GM10266 (cell line): ENCODE data around the gene ISLR.
A peak's percentile ranks its signal among the peaks of the same experiment; 100 is the strongest.

Experiments
- DNase-seq: peaks from one replicate; pipeline ENCODE4 v3.0.0; 2012; ENCODE audit errors: extremely low spot score
- TF ChIP-seq, protein P1 (sequence below): IDR thresholded peaks from 2 replicates; pipeline ENCODE4 v1.5.1; 2012; ENCODE audit warnings: mild to moderate bottlenecking, low read depth; ENCODE audit not compliant: control insufficient read depth, insufficient read depth; ENCODE audit errors: missing control alignments

ISLR gene

DNA sequence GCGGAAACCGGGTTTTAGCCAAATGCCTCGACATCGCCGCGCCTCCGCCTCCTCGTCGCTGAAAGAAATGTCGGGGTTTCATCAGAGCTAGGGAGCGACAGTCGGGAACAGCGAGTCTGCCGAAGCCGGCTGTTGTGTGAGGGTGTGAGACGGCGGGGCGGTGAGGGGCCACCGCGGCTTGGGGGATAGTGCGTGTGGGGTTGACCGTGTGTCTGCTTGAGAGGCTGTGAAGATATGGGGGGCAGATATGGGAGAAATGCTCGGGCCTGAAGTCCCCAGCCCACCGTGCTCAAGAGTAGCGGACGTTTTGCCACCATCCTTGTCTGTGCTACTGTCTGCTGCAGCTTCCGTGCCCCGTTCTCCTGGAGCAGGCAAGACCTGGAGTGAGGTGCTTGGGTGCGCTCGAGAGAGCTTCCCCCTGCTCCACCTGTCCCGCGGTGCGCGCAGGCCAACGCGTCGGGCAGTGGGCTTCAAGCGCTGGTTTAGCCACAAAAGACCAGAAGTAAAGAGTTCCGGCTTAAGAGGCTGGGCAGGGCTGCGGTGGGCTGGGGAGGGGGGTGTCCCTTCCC, 43.8 kb upstream of the ISLR start:
- TF ChIP-seq, protein P1, sequence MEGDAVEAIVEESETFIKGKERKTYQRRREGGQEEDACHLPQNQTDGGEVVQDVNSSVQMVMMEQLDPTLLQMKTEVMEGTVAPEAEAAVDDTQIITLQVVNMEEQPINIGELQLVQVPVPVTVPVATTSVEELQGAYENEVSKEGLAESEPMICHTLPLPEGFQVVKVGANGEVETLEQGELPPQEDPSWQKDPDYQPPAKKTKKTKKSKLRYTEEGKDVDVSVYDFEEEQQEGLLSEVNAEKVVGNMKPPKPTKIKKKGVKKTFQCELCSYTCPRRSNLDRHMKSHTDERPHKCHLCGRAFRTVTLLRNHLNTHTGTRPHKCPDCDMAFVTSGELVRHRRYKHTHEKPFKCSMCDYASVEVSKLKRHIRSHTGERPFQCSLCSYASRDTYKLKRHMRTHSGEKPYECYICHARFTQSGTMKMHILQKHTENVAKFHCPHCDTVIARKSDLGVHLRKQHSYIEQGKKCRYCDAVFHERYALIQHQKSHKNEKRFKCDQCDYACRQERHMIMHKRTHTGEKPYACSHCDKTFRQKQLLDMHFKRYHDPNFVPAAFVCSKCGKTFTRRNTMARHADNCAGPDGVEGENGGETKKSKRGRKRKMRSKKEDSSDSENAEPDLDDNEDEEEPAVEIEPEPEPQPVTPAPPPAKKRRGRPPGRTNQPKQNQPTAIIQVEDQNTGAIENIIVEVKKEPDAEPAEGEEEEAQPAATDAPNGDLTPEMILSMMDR, result no peak

DNA sequence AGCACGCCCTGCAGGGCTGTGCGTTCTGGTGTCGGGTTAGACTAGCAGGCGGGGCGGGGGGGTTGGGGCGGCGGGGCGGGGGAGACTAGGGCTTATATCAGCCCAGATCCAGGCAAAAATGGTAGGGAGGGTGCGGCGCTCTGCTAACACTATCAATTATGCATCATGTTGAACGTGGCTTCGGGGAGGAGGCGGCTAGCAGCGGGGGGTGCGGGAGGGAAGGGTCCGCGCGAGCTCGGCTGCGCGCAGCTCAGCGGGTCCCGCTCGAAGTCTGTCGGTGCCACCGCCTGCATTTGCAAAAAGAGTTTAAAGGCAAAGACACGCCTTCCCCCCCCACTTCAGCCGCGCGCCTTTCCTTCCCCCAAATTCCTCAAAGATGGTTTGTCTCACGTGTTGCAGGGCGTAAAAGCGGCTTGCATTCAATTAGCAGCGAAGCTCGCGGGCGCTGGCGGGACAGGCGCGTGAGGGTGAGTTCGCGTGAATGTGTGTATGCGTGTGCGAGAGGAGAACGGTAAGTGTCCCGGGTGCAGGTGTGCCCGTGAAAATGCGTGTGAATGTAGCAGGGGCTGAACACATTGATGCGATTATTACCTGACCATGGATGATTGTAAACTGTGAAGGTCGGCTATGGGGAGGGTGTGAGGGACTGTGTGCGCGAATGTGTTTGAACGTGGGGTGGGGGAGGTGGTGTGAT, 43.2 kb upstream of the ISLR start, which contains the start of gene ISLR2:
ISLR2 (plus strand) TSS at position 432 of the 694 bp plus-strand sequence. CDS start 2,169 bp downstream, outside the sequence.
- no peak for DNase-seq
- TF ChIP-seq, protein P1, result no peak

More for the DNA sequence above, 43.8 kb upstream of the ISLR start:
- DNase-seq, result no peak

DNA sequence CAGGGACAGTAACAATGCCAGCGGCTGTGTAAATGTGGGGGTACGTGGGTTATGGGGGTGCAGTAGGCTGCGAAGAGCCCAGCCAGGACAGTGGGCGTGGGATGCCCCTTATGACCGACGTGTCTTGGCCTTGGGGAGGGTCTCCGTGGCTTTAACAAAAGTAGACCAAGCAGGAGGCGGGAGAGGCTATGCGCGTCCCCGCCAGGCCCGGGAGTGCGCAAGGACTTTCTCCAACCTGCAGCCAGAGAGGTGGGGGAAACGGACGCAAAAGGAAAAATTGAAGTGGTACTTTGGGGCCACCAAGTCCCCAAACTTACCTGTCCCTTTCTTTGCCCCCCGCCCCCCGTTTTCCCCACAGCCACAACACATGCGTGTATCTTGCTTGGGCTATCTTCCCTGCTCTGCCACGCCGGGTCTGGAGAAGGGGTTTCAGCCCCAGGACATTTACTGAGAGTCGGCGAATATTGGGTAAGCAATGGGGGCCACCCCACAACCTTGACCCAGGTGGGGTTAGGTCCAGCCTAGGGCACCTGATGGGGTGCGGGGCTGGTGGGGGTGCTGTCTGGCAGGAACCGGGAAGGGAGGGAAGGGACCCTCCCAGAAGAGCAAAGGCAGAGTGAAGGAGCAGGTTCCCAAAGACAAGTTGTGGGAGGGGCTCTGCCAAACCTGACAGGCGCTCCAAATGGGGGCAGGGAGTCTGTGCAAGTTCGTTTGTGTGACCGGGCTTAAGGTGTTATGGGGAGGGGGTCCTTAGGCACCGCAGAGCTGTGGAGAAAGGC, 42.5 kb upstream of the ISLR start:
- TF ChIP-seq, protein P1, result no peak
- no peak for DNase-seq

DNA sequence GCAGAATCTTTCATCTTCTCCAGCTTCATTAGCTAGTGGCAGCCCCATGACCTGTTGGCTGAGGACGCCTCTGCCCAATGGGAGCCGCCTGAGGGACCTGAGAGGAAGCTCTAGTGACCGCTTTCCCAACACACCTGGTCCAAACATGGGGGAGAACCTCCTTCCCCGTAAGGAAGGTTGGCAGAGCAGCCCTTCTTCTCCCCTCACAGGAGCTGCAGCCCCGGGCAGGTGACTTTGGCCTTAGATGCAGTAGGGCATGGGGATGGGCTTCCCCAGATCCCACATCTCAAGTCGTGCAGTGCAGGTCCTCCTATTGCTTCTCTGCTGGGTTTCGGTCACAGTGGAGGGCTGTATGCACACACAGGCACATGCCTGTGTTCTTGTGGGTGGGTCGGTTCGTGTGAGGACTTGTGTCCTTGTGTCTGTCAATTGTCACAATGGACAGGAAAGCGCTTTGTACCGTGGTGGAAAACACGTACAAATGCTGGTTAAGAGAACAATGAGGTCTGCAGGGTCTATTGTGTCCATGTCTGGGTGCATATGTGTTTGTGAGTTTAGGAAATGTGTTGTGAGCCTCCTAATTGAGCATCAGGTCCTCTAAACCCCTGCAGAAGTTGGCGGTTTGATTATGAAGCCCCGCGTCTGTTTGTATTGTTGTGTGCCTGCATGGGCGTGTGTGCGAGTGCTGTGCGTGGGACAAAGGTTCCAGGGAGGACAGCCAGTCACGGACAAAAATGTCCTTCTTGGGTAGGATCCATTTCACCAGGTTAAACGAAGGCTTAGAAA, 41.7 kb upstream of the ISLR start:
- DNase-seq, result no peak
- TF ChIP-seq, protein P1, result no peak

DNA sequence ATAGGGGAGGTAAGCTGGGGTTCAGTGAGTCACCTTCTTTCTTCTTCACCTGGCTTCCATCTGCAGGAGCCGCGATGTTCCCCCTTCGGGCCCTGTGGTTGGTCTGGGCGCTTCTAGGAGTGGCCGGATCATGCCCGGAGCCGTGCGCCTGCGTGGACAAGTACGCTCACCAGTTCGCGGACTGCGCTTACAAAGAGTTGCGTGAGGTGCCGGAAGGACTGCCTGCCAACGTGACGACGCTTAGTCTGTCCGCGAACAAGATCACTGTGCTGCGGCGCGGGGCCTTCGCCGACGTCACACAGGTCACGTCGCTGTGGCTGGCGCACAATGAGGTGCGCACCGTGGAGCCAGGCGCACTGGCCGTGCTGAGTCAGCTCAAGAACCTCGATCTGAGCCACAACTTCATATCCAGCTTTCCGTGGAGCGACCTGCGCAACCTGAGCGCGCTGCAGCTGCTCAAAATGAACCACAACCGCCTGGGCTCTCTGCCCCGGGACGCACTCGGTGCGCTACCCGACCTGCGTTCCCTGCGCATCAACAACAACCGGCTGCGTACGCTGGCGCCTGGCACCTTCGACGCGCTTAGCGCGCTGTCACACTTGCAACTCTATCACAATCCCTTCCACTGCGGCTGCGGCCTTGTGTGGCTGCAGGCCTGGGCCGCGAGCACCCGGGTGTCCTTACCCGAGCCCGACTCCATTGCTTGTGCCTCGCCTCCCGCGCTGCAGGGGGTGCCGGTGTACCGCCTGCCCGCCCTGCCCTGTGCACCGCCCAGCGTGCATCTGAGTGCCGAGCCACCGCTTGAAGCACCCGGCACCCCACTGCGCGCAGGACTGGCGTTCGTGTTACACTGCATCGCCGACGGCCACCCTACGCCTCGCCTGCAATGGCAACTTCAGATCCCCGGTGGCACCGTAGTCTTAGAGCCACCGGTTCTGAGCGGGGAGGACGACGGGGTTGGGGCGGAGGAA, 40.5 kb upstream of the ISLR start:
- TF ChIP-seq, protein P1, result peak; percentile 45

More for the DNA sequence above, 40.5 kb upstream of the ISLR start:
- peak; percentile 45 for DNase-seq
